Stimulated activated CD4-positive, alpha-beta T cell treated with anti-CD3 and anti-CD28 coated beads, TNF-alpha, amount 100 ng/mL, for 1 hour (primary cell): ENCODE results near the gene EXOSC9.
"Not testable (repeated sequence)": the region's sequence is repeated elsewhere in the genome, so short reads cannot be mapped to it uniquely, and the experiment has no call there.

Experiments used
- DNase-seq, 3 donors: peaks; one replicate each; pipeline ENCODE4 v3.0.0-alpha.2; 2020; ENCODE audit warnings: low read depth in 3 of 3, low spot score in 1 of 3

Gene EXOSC9

GRCh38 chr4:121800961-121801714 lies at the start of gene EXOSC9:
TSS of gene EXOSC9 (plus strand) at chr4:121801323. CDS start at chr4:121801425, 102 bp downstream.
- peak; percentile 82 to 95 (median 85) for DNase-seq

- DNase-seq, result not testable (repeated sequence)
Observed at GRCh38 chr4:121752142-121752541, 49.0 kb upstream of the EXOSC9 start.

- no peak for DNase-seq
Observed at GRCh38 chr4:121758925-121759568, 42.1 kb upstream of the EXOSC9 start.

GRCh38 chr4:121760205-121760604 lies 40.9 kb upstream of the EXOSC9 start:
- DNase-seq, result no peak

- no peak for DNase-seq
Observed at GRCh38 chr4:121764303-121764701, 36.8 kb upstream of the EXOSC9 start.

GRCh38 chr4:121764702-121765367 lies 36.3 kb upstream of the EXOSC9 start, which contains the start of gene SMIM43:
TSS of gene SMIM43 (minus strand) at chr4:121765164. CDS start at chr4:121765105, 59 bp downstream.
- no peak for DNase-seq

- no peak for DNase-seq
Observed at GRCh38 chr4:121765368-121765705, 35.8 kb upstream of the EXOSC9 start.

- no peak for DNase-seq
Observed at GRCh38 chr4:121765971-121766538, 35.1 kb upstream of the EXOSC9 start.

- no peak for DNase-seq
Observed at GRCh38 chr4:121767166-121767565, 34.0 kb upstream of the EXOSC9 start.

- DNase-seq, result no peak
Observed at GRCh38 chr4:121769341-121769740, 31.8 kb upstream of the EXOSC9 start.

- DNase-seq, result no peak
Observed at GRCh38 chr4:121771869-121772268, 29.3 kb upstream of the EXOSC9 start.

- DNase-seq, result no peak
Observed at GRCh38 chr4:121773883-121774282, 27.2 kb upstream of the EXOSC9 start.

GRCh38 chr4:121776610-121777401 lies 24.3 kb upstream of the EXOSC9 start:
- DNase-seq, result no peak

GRCh38 chr4:121777625-121778024 lies 23.5 kb upstream of the EXOSC9 start:
- no peak for DNase-seq

GRCh38 chr4:121778991-121779628 lies 22.0 kb upstream of the EXOSC9 start:
- no peak for DNase-seq

- no peak for DNase-seq
Observed at GRCh38 chr4:121783210-121783609, 17.9 kb upstream of the EXOSC9 start.

GRCh38 chr4:121784401-121784800 lies 16.7 kb upstream of the EXOSC9 start:
- DNase-seq, result no peak

- no peak for DNase-seq
Observed at GRCh38 chr4:121784975-121785374, 16.1 kb upstream of the EXOSC9 start.

GRCh38 chr4:121785479-121785878 lies 15.6 kb upstream of the EXOSC9 start:
- no peak for DNase-seq

- DNase-seq, result no peak
Observed at GRCh38 chr4:121786221-121786620, 14.9 kb upstream of the EXOSC9 start.
